WTC11 (cell line): ENCODE results near the gene FAM200A. TPM values are rescaled to one million over a fixed set of nuclear protein-coding genes. Genes with fewer than 3 reads are reported as not detected.

Experiments used
- ATAC-seq: fragments of 200-7000 bp; cut with Tn5 transposase; 2 replicates; pipeline ENCODE4 v1.10.0; 2021; ENCODE audit warnings: mild to moderate bottlenecking, moderate library complexity
- CTCF ChIA-PET: fragments of 300-600 bp; sonication (Branson Sonifier 250); formaldehyde crosslinking; loops from one replicate; lab custom pipeline; 2021; ENCODE audit warnings: antibody characterized with exemption; lab: Charles Lee
- POLR2A ChIA-PET: fragments of 350-600 bp; sonication (Branson Sonifier 250); formaldehyde crosslinking; loops from one replicate; lab custom pipeline; 2021; ENCODE audit warnings: antibody characterized with exemption; lab: Charles Lee
- DNase-seq: peaks from one replicate; pipeline ENCODE4 v3.0.0; 2021; ENCODE audit warnings: low spot score
- H3K27ac Mint-ChIP-seq: 2 replicates; pipeline ENCODE4 v1.8.0; 2021; ENCODE audit warnings: mixed read lengths
- H3K27me3 Mint-ChIP-seq: 2 replicates; pipeline ENCODE4 v1.8.0; 2021; ENCODE audit warnings: low read depth, mild to moderate bottlenecking, moderate library complexity, mixed read lengths
- H3K36me3 Mint-ChIP-seq: 2 replicates; pipeline ENCODE4 v1.8.0; 2021; ENCODE audit warnings: mixed read lengths
- H3K4me1 Mint-ChIP-seq: 2 replicates; pipeline ENCODE4 v1.8.0; 2022; ENCODE audit warnings: mixed read lengths
- H3K4me3 Mint-ChIP-seq: 2 replicates; pipeline ENCODE4 v1.8.0; 2021; ENCODE audit warnings: mild to moderate bottlenecking, moderate library complexity, mixed read lengths
- H3K9me3 Mint-ChIP-seq: 2 replicates; pipeline ENCODE4 v1.8.0; 2021; ENCODE audit warnings: mixed read lengths
- ATF1 ChIP-seq: sonication (generic); formaldehyde crosslinking; IDR thresholded peaks from 2 replicates; pipeline ENCODE4 v1.8.1; 2023; ENCODE audit warnings: mild to moderate bottlenecking, moderate library complexity, missing genetic modification reagents
- CREB1 ChIP-seq: sonication (generic); formaldehyde crosslinking; IDR thresholded peaks from 2 replicates; pipeline ENCODE4 v1.8.0; 2023; ENCODE audit warnings: mild to moderate bottlenecking, missing genetic modification reagents
- FOXK1 ChIP-seq: sonication (generic); formaldehyde crosslinking; IDR thresholded peaks from 2 replicates; pipeline ENCODE4 v1.8.0; 2022; ENCODE audit warnings: mild to moderate bottlenecking, moderate library complexity, missing genetic modification reagents
- HMGA2 ChIP-seq: fragments of 250-450 bp; sonication (Bioruptor Pico); IDR thresholded peaks from 2 replicates; pipeline ENCODE4 v1.4.0; 2021; ENCODE audit warnings: mild to moderate bottlenecking, moderate library complexity
- IRF2 ChIP-seq: sonication (generic); formaldehyde crosslinking; IDR thresholded peaks from 2 replicates; pipeline ENCODE4 v1.8.0; 2022; ENCODE audit warnings: low read depth, missing genetic modification reagents, borderline replicate concordance
- JUN ChIP-seq: sonication (generic); formaldehyde crosslinking; IDR thresholded peaks from 2 replicates; pipeline ENCODE4 v1.8.0; 2023; ENCODE audit warnings: mild to moderate bottlenecking, missing genetic modification reagents
- OVOL2 ChIP-seq: fragments of 250-450 bp; sonication (Bioruptor Pico); IDR thresholded peaks from 2 replicates; pipeline ENCODE4 v1.9.0; 2021; ENCODE audit warnings: mild to moderate bottlenecking, borderline replicate concordance
- PRRX2 ChIP-seq: fragments of 250-450 bp; sonication (Bioruptor Pico); IDR thresholded peaks from 2 replicates; pipeline ENCODE4 v1.8.0; 2021; ENCODE audit warnings: mild to moderate bottlenecking
- RORB ChIP-seq: fragments of 250-450 bp; sonication (Bioruptor Pico); IDR thresholded peaks from 2 replicates; pipeline ENCODE4 v1.9.0; 2021; ENCODE audit warnings: mild to moderate bottlenecking
- SMAD4 ChIP-seq: sonication (generic); formaldehyde crosslinking; IDR thresholded peaks from 2 replicates; pipeline ENCODE4 v1.8.0; 2022; ENCODE audit warnings: mild to moderate bottlenecking, missing genetic modification reagents
- TEAD1 ChIP-seq: sonication (generic); formaldehyde crosslinking; IDR thresholded peaks from 2 replicates; pipeline ENCODE4 v1.8.0; 2022; ENCODE audit warnings: mild to moderate bottlenecking, missing genetic modification reagents
- total RNA-seq: library from RNA; stranded (reverse); gene quantifications from 3 replicates; pipeline ENCODE4 v1.2.3, GENCODE V29; 2021
- TF ChIP-seq, protein P1 (sequence below): sonication (generic); formaldehyde crosslinking; IDR thresholded peaks from 2 replicates; pipeline ENCODE4 v1.8.0; 2022; ENCODE audit warnings: mild to moderate bottlenecking, missing genetic modification reagents
- TF ChIP-seq, protein P2 (sequence below): sonication (generic); formaldehyde crosslinking; IDR thresholded peaks from 2 replicates; pipeline ENCODE4 v1.8.1; 2022; ENCODE audit warnings: missing genetic modification reagents, borderline replicate concordance
- TF ChIP-seq, protein P3 (sequence below): sonication (generic); formaldehyde crosslinking; IDR thresholded peaks from 2 replicates; pipeline ENCODE4 v1.8.1; 2022; ENCODE audit warnings: mild to moderate bottlenecking, moderate library complexity, missing genetic modification reagents
- TF ChIP-seq, protein P4 (sequence below): fragments of 200-600 bp; IDR thresholded peaks from 2 replicates; pipeline ENCODE4 v1.8.0; 2022; ENCODE audit warnings: antibody characterized with exemption
- TF ChIP-seq, protein P5 (sequence below): fragments of 250-450 bp; sonication (Bioruptor Pico); IDR thresholded peaks from 2 replicates; pipeline ENCODE4 v1.9.0; 2021; ENCODE audit warnings: moderate library complexity, mild to moderate bottlenecking, inconsistent platforms, borderline replicate concordance
- TF ChIP-seq, protein P6 (sequence below): sonication (generic); formaldehyde crosslinking; IDR thresholded peaks from 2 replicates; pipeline ENCODE4 v1.8.1; 2023; ENCODE audit warnings: mild to moderate bottlenecking, missing genetic modification reagents
- TF ChIP-seq, protein P7 (sequence below): sonication (generic); formaldehyde crosslinking; conservative IDR thresholded peaks from 2 replicates; pipeline ENCODE4 v1.8.1; 2022; ENCODE audit warnings: mild to moderate bottlenecking, missing genetic modification reagents
- TF ChIP-seq, protein P8 (sequence below): sonication (generic); formaldehyde crosslinking; IDR thresholded peaks from 2 replicates; pipeline ENCODE4 v1.8.1; 2023; ENCODE audit warnings: mild to moderate bottlenecking, missing genetic modification reagents, moderate library complexity
- TF ChIP-seq, protein P9 (sequence below): fragments of 250-450 bp; sonication (Bioruptor Pico); IDR thresholded peaks from 2 replicates; pipeline ENCODE4 v2.1.2; 2022; ENCODE audit warnings: mild to moderate bottlenecking, moderate library complexity
- TF ChIP-seq, protein P10 (sequence below): sonication (generic); formaldehyde crosslinking; IDR thresholded peaks from 2 replicates; pipeline ENCODE4 v1.8.1; 2023; ENCODE audit warnings: mild to moderate bottlenecking, missing genetic modification reagents, borderline replicate concordance

The FAM200A gene
- total RNA-seq, 1 experiment from 2014 or later: 5.9 TPM

DNA sequence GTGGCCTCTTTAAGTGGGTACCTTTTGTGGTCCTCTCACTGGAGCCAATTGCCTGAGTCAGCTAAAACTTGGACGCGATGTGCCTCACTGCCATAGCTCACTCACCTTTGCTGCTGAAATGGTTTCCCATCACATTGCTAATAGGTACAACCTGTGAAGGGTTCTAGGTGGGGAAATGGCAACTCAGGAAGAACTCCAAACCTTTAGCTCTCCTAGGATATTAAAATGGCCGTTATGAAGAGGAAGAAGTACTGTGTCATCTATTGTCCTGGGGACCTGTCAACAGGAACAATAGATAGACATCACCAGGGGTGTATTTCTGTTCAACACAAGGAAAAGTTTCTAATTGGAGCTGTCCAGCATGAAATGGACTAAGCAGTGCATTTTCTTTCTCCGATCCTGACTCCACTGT lies 5.3 kb upstream of the FAM200A start (continued):
- TF ChIP-seq OVOL2 (CRISPR knock-in tag): no peak
- no peak for TF ChIP-seq ATF1 (CRISPR knock-in tag)
- TF ChIP-seq, protein P1, sequence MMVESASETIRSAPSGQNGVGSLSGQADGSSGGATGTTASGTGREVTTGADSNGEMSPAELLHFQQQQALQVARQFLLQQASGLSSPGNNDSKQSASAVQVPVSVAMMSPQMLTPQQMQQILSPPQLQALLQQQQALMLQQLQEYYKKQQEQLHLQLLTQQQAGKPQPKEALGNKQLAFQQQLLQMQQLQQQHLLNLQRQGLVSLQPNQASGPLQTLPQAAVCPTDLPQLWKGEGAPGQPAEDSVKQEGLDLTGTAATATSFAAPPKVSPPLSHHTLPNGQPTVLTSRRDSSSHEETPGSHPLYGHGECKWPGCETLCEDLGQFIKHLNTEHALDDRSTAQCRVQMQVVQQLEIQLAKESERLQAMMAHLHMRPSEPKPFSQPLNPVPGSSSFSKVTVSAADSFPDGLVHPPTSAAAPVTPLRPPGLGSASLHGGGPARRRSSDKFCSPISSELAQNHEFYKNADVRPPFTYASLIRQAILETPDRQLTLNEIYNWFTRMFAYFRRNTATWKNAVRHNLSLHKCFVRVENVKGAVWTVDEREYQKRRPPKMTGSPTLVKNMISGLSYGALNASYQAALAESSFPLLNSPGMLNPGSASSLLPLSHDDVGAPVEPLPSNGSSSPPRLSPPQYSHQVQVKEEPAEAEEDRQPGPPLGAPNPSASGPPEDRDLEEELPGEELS (CRISPR knock-in tag): no peak

DNA sequence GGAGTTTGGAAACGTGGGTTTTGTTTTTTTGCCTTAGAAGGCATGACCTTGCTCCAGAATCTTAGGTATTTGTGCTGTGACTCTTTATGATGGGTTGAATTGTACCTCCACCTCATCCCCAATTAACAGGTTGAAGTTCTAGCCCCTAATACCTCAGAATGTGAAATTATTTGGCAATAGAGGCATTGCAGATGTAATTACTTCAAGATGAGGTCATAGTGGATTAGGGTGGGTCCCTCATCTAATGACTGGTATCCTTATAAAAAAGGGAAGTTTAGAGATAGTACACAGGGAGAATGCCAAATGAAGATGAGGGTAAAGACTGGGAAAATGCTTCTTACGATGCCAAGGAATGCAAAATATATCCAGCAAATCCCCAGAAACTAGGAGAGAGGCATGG lies 3.0 kb upstream of the FAM200A start:
- CTCF ChIA-PET: no interaction called here
- ATAC-seq (no peak), DNase-seq (no peak)
- H3K27ac Mint-ChIP-seq: no peak overlapping the region
- H3K27me3 Mint-ChIP-seq: no peaks in the 10 kb centered on the region
- TF ChIP-seq FOXK1 (CRISPR knock-in tag): no peak
- no peak for TF ChIP-seq PRRX2 (CRISPR knock-in tag)
- TF ChIP-seq RORB (CRISPR knock-in tag): no peak
- TF ChIP-seq, protein P2, sequence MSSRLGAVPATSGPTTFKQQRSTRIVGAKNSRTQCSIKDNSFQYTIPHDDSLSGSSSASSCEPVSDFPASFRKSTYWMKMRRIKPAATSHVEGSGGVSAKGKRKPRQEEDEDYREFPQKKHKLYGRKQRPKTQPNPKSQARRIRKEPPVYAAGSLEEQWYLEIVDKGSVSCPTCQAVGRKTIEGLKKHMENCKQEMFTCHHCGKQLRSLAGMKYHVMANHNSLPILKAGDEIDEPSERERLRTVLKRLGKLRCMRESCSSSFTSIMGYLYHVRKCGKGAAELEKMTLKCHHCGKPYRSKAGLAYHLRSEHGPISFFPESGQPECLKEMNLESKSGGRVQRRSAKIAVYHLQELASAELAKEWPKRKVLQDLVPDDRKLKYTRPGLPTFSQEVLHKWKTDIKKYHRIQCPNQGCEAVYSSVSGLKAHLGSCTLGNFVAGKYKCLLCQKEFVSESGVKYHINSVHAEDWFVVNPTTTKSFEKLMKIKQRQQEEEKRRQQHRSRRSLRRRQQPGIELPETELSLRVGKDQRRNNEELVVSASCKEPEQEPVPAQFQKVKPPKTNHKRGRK (CRISPR knock-in tag): no peak
- TF ChIP-seq, protein P3, sequence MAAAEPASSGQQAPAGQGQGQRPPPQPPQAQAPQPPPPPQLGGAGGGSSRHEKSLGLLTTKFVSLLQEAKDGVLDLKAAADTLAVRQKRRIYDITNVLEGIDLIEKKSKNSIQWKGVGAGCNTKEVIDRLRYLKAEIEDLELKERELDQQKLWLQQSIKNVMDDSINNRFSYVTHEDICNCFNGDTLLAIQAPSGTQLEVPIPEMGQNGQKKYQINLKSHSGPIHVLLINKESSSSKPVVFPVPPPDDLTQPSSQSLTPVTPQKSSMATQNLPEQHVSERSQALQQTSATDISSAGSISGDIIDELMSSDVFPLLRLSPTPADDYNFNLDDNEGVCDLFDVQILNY (CRISPR knock-in tag): no peak
- no peak for TF ChIP-seq IRF2
- TF ChIP-seq HMGA2: no peak
- TF ChIP-seq JUN (CRISPR knock-in tag): no peak
- TF ChIP-seq, protein P4, sequence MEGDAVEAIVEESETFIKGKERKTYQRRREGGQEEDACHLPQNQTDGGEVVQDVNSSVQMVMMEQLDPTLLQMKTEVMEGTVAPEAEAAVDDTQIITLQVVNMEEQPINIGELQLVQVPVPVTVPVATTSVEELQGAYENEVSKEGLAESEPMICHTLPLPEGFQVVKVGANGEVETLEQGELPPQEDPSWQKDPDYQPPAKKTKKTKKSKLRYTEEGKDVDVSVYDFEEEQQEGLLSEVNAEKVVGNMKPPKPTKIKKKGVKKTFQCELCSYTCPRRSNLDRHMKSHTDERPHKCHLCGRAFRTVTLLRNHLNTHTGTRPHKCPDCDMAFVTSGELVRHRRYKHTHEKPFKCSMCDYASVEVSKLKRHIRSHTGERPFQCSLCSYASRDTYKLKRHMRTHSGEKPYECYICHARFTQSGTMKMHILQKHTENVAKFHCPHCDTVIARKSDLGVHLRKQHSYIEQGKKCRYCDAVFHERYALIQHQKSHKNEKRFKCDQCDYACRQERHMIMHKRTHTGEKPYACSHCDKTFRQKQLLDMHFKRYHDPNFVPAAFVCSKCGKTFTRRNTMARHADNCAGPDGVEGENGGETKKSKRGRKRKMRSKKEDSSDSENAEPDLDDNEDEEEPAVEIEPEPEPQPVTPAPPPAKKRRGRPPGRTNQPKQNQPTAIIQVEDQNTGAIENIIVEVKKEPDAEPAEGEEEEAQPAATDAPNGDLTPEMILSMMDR: no peak
- TF ChIP-seq, protein P5, sequence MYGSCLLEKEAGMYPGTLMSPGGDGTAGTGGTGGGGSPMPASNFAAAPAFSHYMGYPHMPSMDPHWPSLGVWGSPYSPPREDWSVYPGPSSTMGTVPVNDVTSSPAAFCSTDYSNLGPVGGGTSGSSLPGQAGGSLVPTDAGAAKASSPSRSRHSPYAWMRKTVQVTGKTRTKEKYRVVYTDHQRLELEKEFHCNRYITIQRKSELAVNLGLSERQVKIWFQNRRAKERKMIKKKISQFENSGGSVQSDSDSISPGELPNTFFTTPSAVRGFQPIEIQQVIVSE: no peak
- TF ChIP-seq, protein P6, sequence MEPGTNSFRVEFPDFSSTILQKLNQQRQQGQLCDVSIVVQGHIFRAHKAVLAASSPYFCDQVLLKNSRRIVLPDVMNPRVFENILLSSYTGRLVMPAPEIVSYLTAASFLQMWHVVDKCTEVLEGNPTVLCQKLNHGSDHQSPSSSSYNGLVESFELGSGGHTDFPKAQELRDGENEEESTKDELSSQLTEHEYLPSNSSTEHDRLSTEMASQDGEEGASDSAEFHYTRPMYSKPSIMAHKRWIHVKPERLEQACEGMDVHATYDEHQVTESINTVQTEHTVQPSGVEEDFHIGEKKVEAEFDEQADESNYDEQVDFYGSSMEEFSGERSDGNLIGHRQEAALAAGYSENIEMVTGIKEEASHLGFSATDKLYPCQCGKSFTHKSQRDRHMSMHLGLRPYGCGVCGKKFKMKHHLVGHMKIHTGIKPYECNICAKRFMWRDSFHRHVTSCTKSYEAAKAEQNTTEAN (CRISPR knock-in tag): no peak
- TF ChIP-seq, protein P7, sequence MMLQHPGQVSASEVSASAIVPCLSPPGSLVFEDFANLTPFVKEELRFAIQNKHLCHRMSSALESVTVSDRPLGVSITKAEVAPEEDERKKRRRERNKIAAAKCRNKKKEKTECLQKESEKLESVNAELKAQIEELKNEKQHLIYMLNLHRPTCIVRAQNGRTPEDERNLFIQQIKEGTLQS (CRISPR knock-in tag): no peak
- TF ChIP-seq CREB1 (CRISPR knock-in tag): no peak
- no peak for TF ChIP-seq TEAD1 (CRISPR knock-in tag)
- TF ChIP-seq SMAD4: no peak
- TF ChIP-seq, protein P8, sequence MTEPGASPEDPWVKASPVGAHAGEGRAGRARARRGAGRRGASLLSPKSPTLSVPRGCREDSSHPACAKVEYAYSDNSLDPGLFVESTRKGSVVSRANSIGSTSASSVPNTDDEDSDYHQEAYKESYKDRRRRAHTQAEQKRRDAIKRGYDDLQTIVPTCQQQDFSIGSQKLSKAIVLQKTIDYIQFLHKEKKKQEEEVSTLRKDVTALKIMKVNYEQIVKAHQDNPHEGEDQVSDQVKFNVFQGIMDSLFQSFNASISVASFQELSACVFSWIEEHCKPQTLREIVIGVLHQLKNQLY (CRISPR knock-in tag): no peak
- TF ChIP-seq, protein P9, sequence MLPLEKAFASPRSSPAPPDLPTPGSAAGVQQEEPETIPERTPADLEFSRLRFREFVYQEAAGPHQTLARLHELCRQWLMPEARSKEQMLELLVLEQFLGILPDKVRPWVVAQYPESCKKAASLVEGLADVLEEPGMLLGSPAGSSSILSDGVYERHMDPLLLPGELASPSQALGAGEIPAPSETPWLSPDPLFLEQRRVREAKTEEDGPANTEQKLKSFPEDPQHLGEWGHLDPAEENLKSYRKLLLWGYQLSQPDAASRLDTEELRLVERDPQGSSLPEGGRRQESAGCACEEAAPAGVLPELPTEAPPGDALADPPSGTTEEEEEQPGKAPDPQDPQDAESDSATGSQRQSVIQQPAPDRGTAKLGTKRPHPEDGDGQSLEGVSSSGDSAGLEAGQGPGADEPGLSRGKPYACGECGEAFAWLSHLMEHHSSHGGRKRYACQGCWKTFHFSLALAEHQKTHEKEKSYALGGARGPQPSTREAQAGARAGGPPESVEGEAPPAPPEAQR (CRISPR knock-in tag): no peak
- TF ChIP-seq, protein P10, sequence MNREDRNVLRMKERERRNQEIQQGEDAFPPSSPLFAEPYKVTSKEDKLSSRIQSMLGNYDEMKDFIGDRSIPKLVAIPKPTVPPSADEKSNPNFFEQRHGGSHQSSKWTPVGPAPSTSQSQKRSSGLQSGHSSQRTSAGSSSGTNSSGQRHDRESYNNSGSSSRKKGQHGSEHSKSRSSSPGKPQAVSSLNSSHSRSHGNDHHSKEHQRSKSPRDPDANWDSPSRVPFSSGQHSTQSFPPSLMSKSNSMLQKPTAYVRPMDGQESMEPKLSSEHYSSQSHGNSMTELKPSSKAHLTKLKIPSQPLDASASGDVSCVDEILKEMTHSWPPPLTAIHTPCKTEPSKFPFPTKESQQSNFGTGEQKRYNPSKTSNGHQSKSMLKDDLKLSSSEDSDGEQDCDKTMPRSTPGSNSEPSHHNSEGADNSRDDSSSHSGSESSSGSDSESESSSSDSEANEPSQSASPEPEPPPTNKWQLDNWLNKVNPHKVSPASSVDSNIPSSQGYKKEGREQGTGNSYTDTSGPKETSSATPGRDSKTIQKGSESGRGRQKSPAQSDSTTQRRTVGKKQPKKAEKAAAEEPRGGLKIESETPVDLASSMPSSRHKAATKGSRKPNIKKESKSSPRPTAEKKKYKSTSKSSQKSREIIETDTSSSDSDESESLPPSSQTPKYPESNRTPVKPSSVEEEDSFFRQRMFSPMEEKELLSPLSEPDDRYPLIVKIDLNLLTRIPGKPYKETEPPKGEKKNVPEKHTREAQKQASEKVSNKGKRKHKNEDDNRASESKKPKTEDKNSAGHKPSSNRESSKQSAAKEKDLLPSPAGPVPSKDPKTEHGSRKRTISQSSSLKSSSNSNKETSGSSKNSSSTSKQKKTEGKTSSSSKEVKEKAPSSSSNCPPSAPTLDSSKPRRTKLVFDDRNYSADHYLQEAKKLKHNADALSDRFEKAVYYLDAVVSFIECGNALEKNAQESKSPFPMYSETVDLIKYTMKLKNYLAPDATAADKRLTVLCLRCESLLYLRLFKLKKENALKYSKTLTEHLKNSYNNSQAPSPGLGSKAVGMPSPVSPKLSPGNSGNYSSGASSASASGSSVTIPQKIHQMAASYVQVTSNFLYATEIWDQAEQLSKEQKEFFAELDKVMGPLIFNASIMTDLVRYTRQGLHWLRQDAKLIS (CRISPR knock-in tag): no peak
- TF ChIP-seq, all 79 proteins: peak for 0
- Mint-ChIP-seq H3K4me1 (peaks cover 13% of the 10 kb centered on the region), H3K9me3 (no peaks in the 10 kb centered on the region), H3K4me3 (no peak overlapping the region), H3K36me3 (no peaks in the 10 kb centered on the region; the same call in 1 of the 2 replicates)
- POLR2A ChIA-PET: no interaction called here
